ENCODE measurements around the gene SERPINB1.
"Not testable (repeated sequence)": the region's sequence is repeated elsewhere in the genome, so short reads cannot be mapped to it uniquely, and the experiment has no call there.

The SERPINB1 gene

DNA sequence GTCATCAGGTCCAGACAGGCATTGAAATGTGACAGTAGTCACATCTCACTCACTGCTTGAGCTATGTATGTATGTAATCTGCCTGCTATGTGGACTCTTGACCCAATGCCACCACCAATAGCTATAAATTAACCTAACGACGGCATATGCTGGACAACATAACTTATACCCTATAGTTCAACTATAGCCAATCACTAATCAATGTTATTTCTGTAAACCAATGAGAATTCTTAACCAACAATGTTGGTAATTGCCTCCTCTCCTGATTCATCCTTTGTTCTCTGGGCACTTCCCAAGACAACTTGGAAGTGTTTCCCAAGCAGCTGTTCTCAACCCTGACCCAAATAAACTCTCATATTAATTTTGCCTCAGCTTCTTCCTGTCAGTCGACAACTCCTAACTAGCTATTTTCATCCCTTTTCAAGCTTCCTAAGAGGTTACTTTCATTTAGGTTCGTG is 24.1 kb upstream of the SERPINB1 start:
- DNase-seq = no peak

DNA sequence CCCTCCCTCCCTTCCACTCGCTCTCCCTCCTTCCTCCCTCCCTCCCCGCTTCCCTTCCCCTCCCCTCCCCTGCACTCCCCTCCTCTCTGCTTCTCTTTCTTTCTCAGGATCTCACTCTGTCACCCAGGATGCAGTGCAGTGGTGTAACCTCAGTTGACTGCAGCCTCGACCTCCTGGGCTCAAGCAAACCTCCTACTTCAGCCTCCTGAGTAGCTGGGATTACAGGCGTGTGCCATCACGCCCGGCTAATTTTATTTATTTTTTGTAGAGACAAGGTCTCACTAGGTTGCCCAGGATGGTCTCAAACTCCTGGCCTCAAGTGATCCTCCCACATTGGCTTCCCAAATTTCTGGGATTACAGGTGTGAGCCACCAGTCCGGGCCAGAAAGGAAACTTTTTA is 23.6 kb upstream of the SERPINB1 start:
- no peak for DNase-seq

DNA sequence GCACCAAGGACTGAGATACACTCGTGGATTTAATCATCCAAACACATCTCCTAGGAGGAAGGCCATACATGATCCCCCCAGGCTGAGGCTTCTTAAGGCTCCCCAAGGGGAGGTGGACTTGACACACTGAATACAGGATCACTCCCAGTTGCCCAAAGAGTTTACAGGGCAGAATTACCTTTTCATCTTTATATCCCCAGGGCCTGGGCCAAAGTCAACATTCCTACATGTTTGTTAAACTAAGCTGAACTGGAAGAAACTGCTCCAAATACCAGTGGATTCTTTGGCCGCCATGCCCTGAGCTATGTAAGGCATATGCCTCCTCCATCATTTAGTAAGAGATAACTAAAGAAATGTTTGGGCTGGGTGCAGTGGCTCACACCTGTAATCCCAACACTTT is 22.2 kb upstream of the SERPINB1 start:
- no peak for DNase-seq

DNA sequence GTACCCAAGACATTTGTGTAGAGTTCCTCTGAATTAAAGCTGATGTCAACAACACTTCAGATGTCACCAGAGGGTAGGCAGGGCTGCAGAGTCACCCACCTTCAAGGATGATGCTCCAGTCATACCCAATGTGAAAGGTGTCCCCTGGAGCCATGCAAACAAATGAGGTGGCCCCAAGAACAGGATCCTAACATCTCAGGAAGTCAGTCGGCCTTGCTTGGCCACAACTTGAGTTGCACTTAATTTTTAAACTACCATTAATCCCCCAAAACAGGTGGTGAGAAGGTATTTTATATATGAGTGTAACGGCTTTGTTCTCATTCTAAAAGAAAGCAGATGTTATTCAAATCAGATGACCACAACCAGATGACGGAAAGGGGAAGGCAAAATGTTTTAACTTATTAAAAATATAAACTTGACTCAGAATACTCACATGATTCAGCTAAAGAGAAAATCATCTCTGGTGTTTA is 21.1 kb upstream of the SERPINB1 start:
- DNase-seq = peak; percentile 45

- no peak for DNase-seq
Observed at GRCh38 chr6:2861822-2862164, 20.1 kb upstream of the SERPINB1 start.

- DNase-seq = peak; percentile 70
Observed at GRCh38 chr6:2861060-2861821, 19.6 kb upstream of the SERPINB1 start.

GRCh38 chr6:2860706-2861059 is 19.0 kb upstream of the SERPINB1 start:
- DNase-seq = not testable (repeated sequence)

DNA sequence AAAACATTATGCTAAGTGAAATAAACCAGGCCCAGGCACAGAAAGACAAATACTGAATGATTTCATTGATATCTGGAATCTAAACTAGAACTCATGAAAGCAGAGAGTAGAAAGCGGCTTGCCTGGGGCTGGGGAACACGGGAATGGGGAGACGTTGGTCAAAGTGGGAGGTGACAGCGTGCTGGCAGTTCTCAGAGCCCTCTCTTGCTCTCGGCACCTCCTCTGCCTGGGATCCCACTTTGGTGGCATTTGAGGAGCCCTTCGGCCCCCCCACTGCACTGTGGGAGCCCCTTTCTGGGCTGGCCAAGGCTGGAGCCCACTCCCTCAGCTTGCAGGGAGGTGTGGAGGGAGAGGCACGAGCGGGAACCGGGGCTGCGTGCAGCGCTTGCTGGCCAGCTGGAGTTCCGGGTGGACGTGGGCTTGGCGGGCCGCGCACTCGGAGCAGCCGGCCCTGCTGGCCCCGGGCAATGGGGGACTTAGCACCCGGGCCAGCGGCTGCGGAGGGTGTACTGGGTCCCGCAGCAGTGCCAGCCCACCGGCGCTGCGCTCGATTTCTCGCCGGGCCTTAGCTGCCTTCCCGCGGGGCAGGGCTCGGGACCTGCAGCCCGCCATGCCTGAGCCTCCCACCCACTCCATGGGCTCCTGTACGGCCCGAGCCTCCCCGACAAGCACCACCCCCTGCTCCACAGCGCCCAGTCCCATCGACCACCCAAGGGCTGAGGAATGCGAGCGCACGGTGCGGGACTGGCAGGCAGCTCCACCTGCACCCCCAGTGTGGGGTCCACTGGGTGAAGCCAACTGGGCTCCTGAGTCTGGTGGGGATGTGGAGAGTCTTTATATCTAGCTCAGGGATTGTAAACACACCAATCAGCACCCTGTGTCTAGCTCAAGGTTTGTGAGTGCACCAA is 18.4 kb upstream of the SERPINB1 start:
- not testable (repeated sequence) for DNase-seq

- peak; percentile 88 for DNase-seq
Observed at GRCh38 chr6:2859185-2859700, 17.6 kb upstream of the SERPINB1 start.

DNA sequence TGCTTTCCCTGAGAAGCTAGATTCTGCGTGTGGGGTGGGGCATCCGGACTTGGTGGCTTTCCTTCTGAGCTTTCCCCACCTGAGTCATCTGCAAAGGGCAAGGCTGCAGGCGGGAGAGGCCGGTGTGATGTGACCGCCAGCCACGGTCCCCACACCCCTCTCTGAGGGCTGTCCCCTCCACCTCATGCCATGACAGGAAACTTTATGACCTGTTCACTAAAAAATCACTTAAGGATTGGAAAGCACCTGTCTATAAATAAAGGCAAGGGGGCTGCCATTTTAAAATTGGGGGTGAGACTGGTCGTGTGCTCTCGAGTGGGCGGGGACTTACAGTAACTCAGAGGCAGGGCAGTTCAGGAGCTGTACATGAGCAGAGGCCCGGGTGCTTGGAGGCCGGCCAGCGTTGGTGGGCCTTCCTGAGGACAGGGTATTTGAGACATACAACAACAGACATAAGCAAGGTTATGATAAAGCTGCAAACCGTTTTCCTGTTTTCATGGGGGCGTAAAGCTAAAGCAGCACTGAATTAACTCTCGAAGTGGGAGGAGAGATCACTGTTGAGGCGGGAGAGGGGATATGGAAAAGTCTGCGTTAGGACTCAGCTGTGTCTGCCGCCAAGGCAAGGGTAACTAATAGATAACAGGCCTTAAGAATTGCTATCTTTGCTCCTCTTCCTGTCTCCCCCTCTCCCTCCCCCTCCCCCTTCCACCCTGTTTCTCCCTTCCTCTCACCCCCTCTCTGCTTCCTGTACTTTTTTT is 16.1 kb upstream of the SERPINB1 start:
- DNase-seq = peak; percentile 86

DNA sequence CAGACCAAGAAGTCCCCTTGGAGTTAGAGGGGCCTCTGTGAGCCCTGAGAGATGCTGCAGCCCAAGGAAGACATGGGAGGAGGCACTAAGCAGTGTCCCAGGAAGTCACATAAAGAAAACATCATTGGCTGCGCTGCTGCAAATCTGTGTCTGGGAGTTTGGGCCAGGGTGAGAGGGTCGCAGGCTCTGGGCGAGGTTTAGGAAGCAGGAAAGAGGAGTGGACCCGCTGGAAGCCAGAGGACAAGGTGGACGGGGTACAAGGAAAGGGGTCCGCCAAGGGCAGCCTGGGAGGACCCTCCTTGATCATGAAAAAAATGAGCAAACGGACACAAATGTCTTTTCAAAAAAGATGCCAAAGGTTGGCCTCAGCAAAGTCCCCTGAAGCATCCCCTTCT is 15.5 kb upstream of the SERPINB1 start:
- DNase-seq = no peak

GRCh38 chr6:2855061-2855519 is 13.4 kb upstream of the SERPINB1 start:
- no peak for DNase-seq

- DNase-seq = peak; percentile 41
Observed at GRCh38 chr6:2854396-2854982, 12.8 kb upstream of the SERPINB1 start.

DNA sequence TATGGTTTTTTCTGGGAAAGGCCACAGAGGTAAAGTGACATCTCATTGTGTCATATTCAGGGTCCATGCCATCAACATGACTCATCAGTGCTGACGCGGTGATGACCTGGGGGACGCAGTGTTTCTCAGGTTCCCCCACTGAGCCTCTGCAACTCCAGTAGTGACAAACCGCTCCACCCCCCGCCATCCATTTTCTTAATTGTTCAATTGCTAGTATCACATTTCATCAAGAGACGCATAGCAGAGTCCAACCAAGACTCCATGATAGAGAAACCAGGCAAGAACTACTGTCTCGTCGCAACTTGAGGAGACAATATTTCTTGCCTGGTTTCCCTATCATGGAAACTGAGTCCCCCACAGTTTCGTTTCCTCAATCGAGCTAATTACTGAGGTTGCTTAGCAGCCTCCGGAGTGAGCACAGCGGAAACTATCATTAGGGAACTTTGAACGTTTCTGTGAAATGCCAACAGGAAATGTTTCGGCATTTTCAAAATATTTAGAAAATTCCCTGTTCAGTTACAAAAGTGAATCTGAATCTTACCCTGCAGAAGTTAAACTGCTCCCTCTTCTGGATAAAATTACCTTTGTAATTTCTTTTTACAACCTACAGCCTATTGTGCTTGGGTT is 12.2 kb upstream of the SERPINB1 start:
- DNase-seq = peak; percentile 83

- not testable (repeated sequence) for DNase-seq
Observed at GRCh38 chr6:2853378-2853768, 11.7 kb upstream of the SERPINB1 start.

DNA sequence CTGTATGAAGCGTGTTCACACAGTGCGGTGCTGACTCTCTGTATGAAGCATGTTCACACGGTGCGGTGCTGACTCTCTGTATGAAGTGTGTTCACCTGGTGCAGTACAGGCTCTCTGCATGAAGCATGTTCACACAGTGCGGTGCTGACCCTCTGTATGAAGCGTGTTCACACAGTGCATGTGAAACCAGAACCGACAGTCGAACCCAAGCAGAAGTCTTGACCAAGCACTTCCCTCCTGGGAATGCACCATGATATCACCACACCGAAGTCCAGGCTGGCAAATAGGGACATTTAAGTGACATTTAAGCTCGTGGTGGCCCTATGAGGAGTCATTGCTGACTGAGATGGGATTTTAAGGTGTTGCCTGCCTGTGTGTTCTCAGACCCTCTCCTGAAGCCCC is 11.3 kb upstream of the SERPINB1 start:
- no peak for DNase-seq

- no peak for DNase-seq
Observed at GRCh38 chr6:2852514-2852855, 10.8 kb upstream of the SERPINB1 start.

DNA sequence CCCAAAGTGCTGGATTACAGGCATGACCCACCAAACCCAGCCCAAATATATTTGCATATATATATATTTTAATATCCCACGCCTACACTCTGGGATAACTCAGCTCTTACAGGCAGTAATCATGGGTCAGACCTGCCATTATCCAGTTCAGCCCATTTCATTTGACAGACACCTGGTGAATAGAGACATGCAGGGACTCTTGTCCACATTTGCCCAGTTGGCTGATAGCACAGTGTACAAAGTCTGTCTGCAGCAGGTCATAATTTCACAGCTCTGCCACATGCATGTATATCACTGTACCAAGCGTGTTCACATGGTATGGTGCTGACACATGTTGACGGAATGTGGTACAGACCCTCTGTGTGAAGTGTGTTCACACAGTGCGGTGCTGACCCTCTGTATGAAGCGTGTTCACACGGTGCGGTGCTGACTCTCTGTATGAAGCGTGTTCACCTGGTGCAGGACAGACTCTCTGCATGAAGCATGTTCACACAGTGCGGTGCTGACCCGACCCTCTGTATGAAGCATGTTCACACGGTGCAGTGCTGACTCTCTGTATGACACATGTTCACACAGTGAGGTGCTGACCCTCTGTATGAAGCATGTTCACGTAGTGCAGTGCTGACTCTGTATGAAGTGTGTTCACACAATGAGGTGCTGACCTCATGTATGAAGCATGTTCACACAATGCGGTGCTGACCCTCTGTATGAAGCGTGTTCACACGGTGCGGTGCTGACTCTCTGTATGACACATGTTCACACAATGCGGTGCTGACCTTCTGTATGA is 10.3 kb upstream of the SERPINB1 start:
- DNase-seq = no peak

DNA sequence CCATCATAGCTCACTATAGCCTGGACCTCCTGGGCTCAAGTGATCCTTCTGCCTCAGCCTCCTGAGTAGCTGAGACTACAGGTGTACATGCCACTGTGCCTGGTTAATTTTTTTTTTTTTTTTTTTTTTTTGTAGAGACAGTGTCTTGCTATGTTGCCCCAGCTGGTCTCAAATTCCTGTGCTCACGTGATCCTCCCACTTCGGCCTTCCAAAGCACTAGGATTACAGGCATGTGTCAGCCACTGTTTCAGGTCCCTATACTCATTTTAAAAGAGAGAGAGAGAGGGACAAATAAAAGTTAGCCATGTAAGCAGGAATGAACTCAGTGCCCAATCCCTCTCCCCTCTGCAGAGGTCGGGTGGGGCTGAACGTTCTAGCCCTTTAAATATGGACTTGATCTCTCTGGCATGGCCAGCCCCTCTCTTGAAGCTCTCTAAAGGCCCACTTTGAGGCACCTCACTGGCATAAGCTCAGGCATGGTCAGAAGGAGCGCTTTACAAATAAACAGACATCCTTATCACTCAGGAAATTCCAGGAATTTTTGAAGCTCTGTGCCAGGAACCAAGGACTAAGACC is 9.0 kb upstream of the SERPINB1 start:
- DNase-seq = no peak

DNA sequence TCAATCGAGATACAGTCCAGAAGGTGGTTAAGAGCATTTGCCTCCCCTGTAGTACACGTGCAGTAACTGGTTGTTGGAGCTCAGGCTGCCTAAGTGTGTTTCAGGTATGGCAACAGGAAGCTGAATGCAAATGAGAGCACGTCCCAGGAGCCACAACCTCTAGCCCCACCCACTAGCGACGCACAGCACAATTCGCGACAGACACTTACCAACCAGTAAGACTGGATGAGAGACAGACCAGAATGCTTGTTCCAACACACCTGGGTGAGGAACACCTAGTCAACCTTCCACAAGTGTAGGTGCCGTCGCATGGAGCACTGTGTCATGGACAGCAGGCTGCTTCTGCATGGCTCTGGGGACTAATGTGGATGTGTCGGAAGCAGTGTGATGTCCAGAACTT is 7.2 kb upstream of the SERPINB1 start:
- DNase-seq = peak; percentile 79

DNA sequence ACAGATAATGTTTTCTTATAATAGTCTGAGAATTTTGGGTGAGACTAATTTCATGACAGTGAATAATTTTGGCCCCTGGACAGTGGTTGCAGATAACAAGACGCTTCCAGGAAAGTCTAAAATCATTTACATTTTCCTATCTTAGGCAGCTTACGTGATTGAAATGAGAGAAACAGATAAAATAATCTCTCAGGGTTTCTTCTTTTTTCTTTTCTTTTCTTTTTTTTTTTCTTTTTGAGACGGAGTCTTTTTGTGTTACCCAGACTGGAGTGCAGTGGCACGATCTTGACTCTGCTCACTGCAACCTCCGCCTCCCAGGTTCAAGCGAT is 4.2 kb upstream of the SERPINB1 start:
- DNase-seq = no peak
